GM18861 (cell line): ENCODE measurements around the gene RALY.

Source experiments
- ATAC-seq: cut with Tn5 transposase; IDR thresholded peaks from one replicate; pipeline ENCODE4 v1.9.1; 2021; ENCODE audit not compliant: unreplicated experiment

The RALY gene

GRCh38 chr20:34100576-34100975, 106.9 kb downstream of the RALY start:
- ATAC-seq: no peak

GRCh38 chr20:34102342-34102741, 108.6 kb downstream of the RALY start:
- no peak for ATAC-seq

- no peak for ATAC-seq
Measured at GRCh38 chr20:34104059-34104458, 110.3 kb downstream of the RALY start.

- no peak for ATAC-seq
Measured at GRCh38 chr20:34105978-34106675, 112.4 kb downstream of the RALY start.

GRCh38 chr20:34108616-34109174, 115.0 kb downstream of the RALY start:
- ATAC-seq: no peak

- ATAC-seq: no peak
Measured at GRCh38 chr20:34109442-34109841, 115.7 kb downstream of the RALY start.

GRCh38 chr20:34110025-34110744, 116.5 kb downstream of the RALY start:
- no peak for ATAC-seq

- no peak for ATAC-seq
Measured at GRCh38 chr20:34110745-34111641, 117.3 kb downstream of the RALY start.

- ATAC-seq: peak; percentile 85
Measured at GRCh38 chr20:34111702-34112599, 118.2 kb downstream of the RALY start, which contains the start of gene EIF2S2. Gene EIF2S2, minus strand, starts transcription at chr20:34112243. Its CDS starts 133 bp downstream, at chr20:34112110.

GRCh38 chr20:34112600-34113101, 118.9 kb downstream of the RALY start:
- no peak for ATAC-seq

- no peak for ATAC-seq
Measured at GRCh38 chr20:34114809-34115208, 121.1 kb downstream of the RALY start.

GRCh38 chr20:34115232-34115631, 121.5 kb downstream of the RALY start:
- no peak for ATAC-seq

GRCh38 chr20:34120213-34120612, 126.5 kb downstream of the RALY start:
- no peak for ATAC-seq

GRCh38 chr20:34122274-34122980, 128.7 kb downstream of the RALY start:
- no peak for ATAC-seq

GRCh38 chr20:34123309-34123708, 129.6 kb downstream of the RALY start:
- no peak for ATAC-seq

- no peak for ATAC-seq
Measured at GRCh38 chr20:34124469-34125249, 130.9 kb downstream of the RALY start.

- no peak for ATAC-seq
Measured at GRCh38 chr20:34127792-34128191, 134.1 kb downstream of the RALY start.

- ATAC-seq: no peak
Measured at GRCh38 chr20:34129518-34130162, 135.9 kb downstream of the RALY start.
